ENCODE data around the gene KLLN.

GRCh38 chr10:87842220-87842641 lies 21.1 kb downstream of the KLLN start:
- TF ChIP-seq RAD21 (IDR thresholded peaks at IDR 0.05 in 1 of 2, conservative IDR thresholded peaks at IDR 0.05 in 1 of 2; ENCODE audit: low read depth in 2 of 2, low read length in 2 of 2) (no peak), CTCF (IDR thresholded peaks at IDR 0.05; ENCODE audit: control extremely low read depth in 1 of 3, insufficient read depth in 1 of 3, low read depth in 1 of 3, low read length in 3 of 3) (no peak), TAF1 (IDR thresholded peaks at IDR 0.05; ENCODE audit: low read depth, low read length) (no peak), POLR2AphosphoS5 (IDR thresholded peaks at IDR 0.05; ENCODE audit: low read depth, low read length) (no peak), BRCA1 (IDR thresholded peaks at IDR 0.05; ENCODE audit: low read depth, low read length) (no peak), EZH2 (IDR thresholded peaks at IDR 0.05; ENCODE audit: low read depth, low read length, severe bottlenecking) (no peak), RBBP5 (IDR thresholded peaks at IDR 0.05; ENCODE audit: borderline replicate concordance, low read depth, low read length) (no peak), SAP30 (IDR thresholded peaks at IDR 0.05; ENCODE audit: insufficient read depth, insufficient replicate concordance, low read length) (no peak), FOSL1 (IDR thresholded peaks at IDR 0.05; ENCODE audit: insufficient read depth, low read depth, low read length) (no peak), SP2 (IDR thresholded peaks at IDR 0.05; ENCODE audit: low read length) (no peak), KDM1A (IDR thresholded peaks at IDR 0.05; ENCODE audit: borderline replicate concordance, low read length) (no peak), EP300 (IDR thresholded peaks at IDR 0.05; ENCODE audit: borderline replicate concordance in 1 of 2, low read depth in 2 of 2, low read length in 2 of 2) (no peak), SIX5 (IDR thresholded peaks at IDR 0.05; ENCODE audit: low read depth, low read length) (no peak), RXRA (IDR thresholded peaks at IDR 0.05; ENCODE audit: insufficient read depth, low read depth, low read length) (no peak)
